Activated B cell treated with CpG ODN at 0.5 μM for 24 hours (primary cell): ENCODE data around the gene UBE2O. TPM values are rescaled to one million over a fixed set of nuclear protein-coding genes. Genes with fewer than 3 reads are reported as not detected.

Experiments
- ATAC-seq: fragments of 200-7000 bp; cut with Tn5 transposase; one replicate; pipeline ENCODE4 v1.10.0; 2021; ENCODE audit warnings: low read depth, mild to moderate bottlenecking, moderate library complexity
- CTCF ChIA-PET: fragments of 350-600 bp; sonication (Branson Sonifier 250); formaldehyde crosslinking; loops from one replicate; lab custom pipeline; 2021; ENCODE audit warnings: antibody characterized with exemption; lab: Charles Lee
- POLR2A ChIA-PET: fragments of 350-600 bp; sonication (Branson Sonifier 250); formaldehyde crosslinking; loops from one replicate; lab custom pipeline; 2021; ENCODE audit warnings: antibody characterized with exemption; lab: Charles Lee
- DNase-seq: peaks from one replicate; pipeline ENCODE4 v3.0.0; 2022
- H3K27ac Mint-ChIP-seq: one replicate; pipeline ENCODE4 v1.8.0; 2020; ENCODE audit warnings: mixed read lengths
- H3K27me3 Mint-ChIP-seq: one replicate; pipeline ENCODE4 v1.8.0; 2021; ENCODE audit warnings: mixed read lengths
- H3K36me3 Mint-ChIP-seq: one replicate; pipeline ENCODE4 v1.8.0; 2021; ENCODE audit warnings: low read depth, mixed read lengths
- H3K4me1 Mint-ChIP-seq: one replicate; pipeline ENCODE4 v1.8.0; 2021; ENCODE audit warnings: mixed read lengths
- H3K4me3 Mint-ChIP-seq: one replicate; pipeline ENCODE4 v1.8.0; 2020; ENCODE audit warnings: mild to moderate bottlenecking, mixed read lengths
- H3K9me3 Mint-ChIP-seq: one replicate; pipeline ENCODE4 v1.8.0; 2020; ENCODE audit warnings: mixed read lengths
- intact Hi-C: fragments of 100-400 bp; cut with micrococcal nuclease; formaldehyde crosslinking; loops from one replicate; pipeline ENCODE4 v1.15.1; 2024
- total RNA-seq: library from RNA; stranded (reverse); gene quantifications from 2 replicates; pipeline ENCODE4 v1.2.3, GENCODE V29; 2022
- TF ChIP-seq, protein P1 (sequence below): fragments of 200-600 bp; IDR thresholded peaks from one replicate; pipeline ENCODE4 v1.8.0; 2022; ENCODE audit warnings: antibody characterized with exemption, mild to moderate bottlenecking

The UBE2O gene
- total RNA-seq, 1 donor from 2014 or later = 39.0 TPM

GRCh38 chr17:76480632-76481031, 27.7 kb upstream of the UBE2O start:
- no peaks in the 10 kb centered on the region for H3K27me3 Mint-ChIP-seq
- H3K27ac Mint-ChIP-seq = peak overlapping the region; percentile 92
- intact Hi-C loops = no loop called here
- peaks cover 53% of the 10 kb centered on the region for H3K36me3 Mint-ChIP-seq
- ChIA-PET POLR2A (interaction anchor here (0.6 to 24.4 kb wide), 16 partner anchors 9 to 698 kb away, joined by 3 to 769 read pairs (median 5); partner anchors contain the start of genes AANAT and RHBDF2), CTCF (interaction anchor here (0.8 to 4.4 kb wide), 8 partner anchors 12 to 201 kb away, joined by 3 to 21 read pairs (median 4); partner anchors contain the start of genes AANAT and RHBDF2)
- TF ChIP-seq, protein P1, sequence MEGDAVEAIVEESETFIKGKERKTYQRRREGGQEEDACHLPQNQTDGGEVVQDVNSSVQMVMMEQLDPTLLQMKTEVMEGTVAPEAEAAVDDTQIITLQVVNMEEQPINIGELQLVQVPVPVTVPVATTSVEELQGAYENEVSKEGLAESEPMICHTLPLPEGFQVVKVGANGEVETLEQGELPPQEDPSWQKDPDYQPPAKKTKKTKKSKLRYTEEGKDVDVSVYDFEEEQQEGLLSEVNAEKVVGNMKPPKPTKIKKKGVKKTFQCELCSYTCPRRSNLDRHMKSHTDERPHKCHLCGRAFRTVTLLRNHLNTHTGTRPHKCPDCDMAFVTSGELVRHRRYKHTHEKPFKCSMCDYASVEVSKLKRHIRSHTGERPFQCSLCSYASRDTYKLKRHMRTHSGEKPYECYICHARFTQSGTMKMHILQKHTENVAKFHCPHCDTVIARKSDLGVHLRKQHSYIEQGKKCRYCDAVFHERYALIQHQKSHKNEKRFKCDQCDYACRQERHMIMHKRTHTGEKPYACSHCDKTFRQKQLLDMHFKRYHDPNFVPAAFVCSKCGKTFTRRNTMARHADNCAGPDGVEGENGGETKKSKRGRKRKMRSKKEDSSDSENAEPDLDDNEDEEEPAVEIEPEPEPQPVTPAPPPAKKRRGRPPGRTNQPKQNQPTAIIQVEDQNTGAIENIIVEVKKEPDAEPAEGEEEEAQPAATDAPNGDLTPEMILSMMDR = no peak
- DNase-seq (no peak), ATAC-seq (peak; percentile 15)
- peaks cover 74% of the 10 kb centered on the region for H3K4me1 Mint-ChIP-seq
- H3K4me3 Mint-ChIP-seq = peak overlapping the region; percentile 81
- H3K9me3 Mint-ChIP-seq = no peaks in the 10 kb centered on the region

DNA sequence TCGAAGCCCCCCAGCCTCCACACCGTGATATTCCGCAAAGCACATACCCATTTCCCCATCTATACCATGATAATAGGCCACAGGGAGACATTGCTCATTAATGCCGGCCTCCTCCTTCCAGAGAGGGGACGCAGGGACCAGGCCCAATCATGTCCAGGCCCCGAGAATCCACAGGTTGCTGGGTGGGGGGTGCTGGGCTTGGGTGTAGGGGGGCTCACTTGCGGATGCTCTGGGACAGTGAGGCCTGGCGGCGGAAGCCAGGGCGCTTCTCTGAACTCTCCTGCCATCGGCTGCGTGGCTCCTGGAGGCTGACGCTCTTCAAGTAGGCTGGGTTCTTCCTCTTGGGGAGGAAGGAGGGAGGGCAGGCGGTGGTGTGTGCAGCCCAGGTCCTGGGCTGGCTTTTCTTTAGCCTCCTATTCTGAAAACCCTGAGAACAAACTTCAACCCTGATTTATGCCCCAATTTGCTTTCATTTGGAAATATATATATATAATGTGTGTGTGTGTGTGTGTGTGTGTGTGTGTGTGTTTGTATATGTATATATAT, 26.6 kb upstream of the UBE2O start:
- ChIA-PET CTCF (interaction anchor here (0.8 to 4.4 kb wide), 4 partner anchors 12 to 43 kb away, joined by 3 to 21 read pairs (median 6); partner anchors contain the start of genes AANAT and RHBDF2), POLR2A (interaction anchor here (0.7 to 24.4 kb wide), 8 partner anchors 12 to 249 kb away, joined by 3 to 769 read pairs (median 8); partner anchors contain the start of genes AANAT and RHBDF2)
- Mint-ChIP-seq H3K27me3 (no peaks in the 10 kb centered on the region), H3K9me3 (no peaks in the 10 kb centered on the region), H3K4me1 (peaks cover 71% of the 10 kb centered on the region), H3K36me3 (peaks cover 59% of the 10 kb centered on the region), H3K27ac (peak overlapping the region; percentile 75), H3K4me3 (peak overlapping the region; percentile 49)
- ATAC-seq (no peak), DNase-seq (no peak)
- TF ChIP-seq, protein P1 = no peak
- intact Hi-C loops = no loop called here

DNA sequence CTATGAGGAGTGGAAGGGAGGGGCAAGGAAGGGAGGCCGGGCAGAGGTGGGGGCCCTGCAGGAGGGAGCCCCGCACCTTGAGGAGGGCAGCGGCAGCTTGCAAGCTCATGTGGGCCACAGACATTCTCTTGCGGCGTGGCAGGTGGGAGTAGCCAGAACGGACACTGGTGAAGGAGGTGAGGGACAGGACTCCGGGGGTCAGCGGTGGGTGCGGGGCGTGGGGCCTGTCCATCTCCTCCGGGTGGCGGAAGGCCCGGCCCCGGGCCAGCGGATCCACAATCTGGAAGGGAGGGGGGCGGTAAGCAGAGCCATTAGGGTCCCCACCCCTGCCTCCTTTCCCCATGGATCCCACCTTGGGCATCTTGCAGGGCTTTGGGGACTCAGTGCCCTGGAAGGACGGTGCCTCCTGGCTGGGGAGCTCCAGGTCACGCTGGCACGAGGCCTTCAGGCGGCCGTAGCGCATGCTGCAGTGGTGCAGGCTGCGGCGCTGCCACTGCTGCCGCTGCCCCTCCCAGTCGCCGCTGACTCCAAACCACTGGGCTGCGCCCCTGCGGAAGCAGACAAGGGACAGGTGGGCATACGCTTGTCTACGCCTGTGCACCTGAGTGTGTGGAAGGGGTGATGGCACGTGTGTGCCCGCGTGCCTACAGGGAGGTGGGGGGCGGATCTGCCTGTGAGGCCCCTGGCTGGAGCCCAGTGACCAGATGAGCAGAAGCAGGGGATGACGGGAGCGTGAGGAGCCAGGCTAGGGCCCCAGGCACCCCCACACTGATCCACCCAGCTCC, 26.0 kb upstream of the UBE2O start:
- H3K27ac Mint-ChIP-seq = peak overlapping the region; percentile 75
- TF ChIP-seq, protein P1 = no peak
- H3K4me1 Mint-ChIP-seq = peaks cover 65% of the 10 kb centered on the region
- ChIA-PET POLR2A (interaction anchor here (2.1 to 24.4 kb wide), 2 partner anchors 12 to 19 kb away, joined by 5 to 769 read pairs; partner anchors contain the start of genes AANAT and RHBDF2), CTCF (no interaction called here)
- no peaks in the 10 kb centered on the region for H3K9me3 Mint-ChIP-seq
- ATAC-seq (no peak), DNase-seq (no peak)
- no peaks in the 10 kb centered on the region for H3K27me3 Mint-ChIP-seq
- intact Hi-C loops = no loop called here
- H3K4me3 Mint-ChIP-seq = no peak overlapping the region
- peaks cover 62% of the 10 kb centered on the region for H3K36me3 Mint-ChIP-seq

DNA sequence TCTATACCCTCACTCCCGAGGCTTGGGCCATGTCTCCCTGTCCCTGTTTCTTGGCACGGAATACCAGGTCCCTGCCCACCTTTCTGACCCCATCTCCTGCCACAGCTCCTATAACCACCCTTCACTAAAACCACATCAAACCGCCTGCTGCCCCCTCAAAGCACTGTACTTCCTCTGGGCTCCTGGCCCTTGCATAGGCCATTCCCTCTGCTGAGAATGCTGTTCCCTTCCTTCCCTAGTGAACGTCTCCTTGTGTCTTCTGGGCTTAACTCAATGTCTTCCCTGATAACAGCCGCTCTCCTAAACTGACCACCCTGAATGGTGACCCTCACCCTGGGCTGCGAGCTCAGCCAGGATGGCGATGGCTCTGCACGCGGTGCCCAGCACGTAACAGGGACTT, 25.1 kb upstream of the UBE2O start:
- intact Hi-C loops = no loop called here
- H3K27me3 Mint-ChIP-seq = no peaks in the 10 kb centered on the region
- TF ChIP-seq, protein P1 = no peak
- ATAC-seq (no peak), DNase-seq (no peak)
- H3K36me3 Mint-ChIP-seq = peaks cover 66% of the 10 kb centered on the region
- H3K4me3 Mint-ChIP-seq = no peak overlapping the region
- H3K9me3 Mint-ChIP-seq = no peaks in the 10 kb centered on the region
- H3K27ac Mint-ChIP-seq = peak overlapping the region; percentile 0
- CTCF ChIA-PET = interaction anchor here (0.6 to 1.5 kb wide), 4 partner anchors 11 to 70 kb away, joined by 3 to 4 read pairs (median 3); partner anchors contain the start of gene AANAT
- peaks cover 57% of the 10 kb centered on the region for H3K4me1 Mint-ChIP-seq
- POLR2A ChIA-PET = interaction anchor here (0.7 to 24.4 kb wide), 4 partner anchors 11 to 36 kb away, joined by 3 to 769 read pairs (median 7); partner anchors contain the start of genes AANAT and RHBDF2
